HG03139 (cell line): Measurements from ENCODE around the gene APLN.

Source experiments
- ATAC-seq: cut with Tn5 transposase; IDR thresholded peaks from one replicate; pipeline ENCODE4 v1.9.1; 2021; ENCODE audit not compliant: unreplicated experiment

The APLN gene, protein sequence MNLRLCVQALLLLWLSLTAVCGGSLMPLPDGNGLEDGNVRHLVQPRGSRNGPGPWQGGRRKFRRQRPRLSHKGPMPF

GRCh38 chrX:129654652-129655546, at the start of gene APLN:
TSS of gene APLN (minus strand) at chrX:129654956. CDS start at chrX:129654630, 326 bp downstream.
- peak; percentile 36 for ATAC-seq

DNA sequence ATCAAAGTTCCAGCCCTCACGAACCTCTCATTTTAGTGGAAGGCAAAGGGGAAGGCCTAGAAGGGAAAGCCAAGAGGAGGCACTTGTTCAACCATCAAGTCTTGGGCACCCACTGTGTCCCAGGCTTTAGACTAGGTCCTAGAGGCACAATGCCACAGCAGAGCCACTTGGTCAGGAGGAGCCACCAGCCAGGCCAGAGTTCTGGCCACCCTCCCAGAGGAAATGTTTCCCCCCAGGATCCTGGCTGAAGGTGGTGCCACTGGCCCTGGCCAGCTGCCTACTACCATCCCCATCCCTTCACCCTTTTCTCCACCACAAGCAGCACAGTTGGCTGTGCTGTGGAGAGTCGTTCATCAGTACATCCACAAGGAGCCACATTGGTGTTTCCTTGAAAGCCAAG, 49.7 kb upstream of the APLN start:
- no peak for ATAC-seq

- no peak for ATAC-seq
Observed at GRCh38 chrX:129701624-129702069, 46.9 kb upstream of the APLN start.

- no peak for ATAC-seq
Observed at GRCh38 chrX:129700536-129700935, 45.8 kb upstream of the APLN start.

- no peak for ATAC-seq
Observed at GRCh38 chrX:129698150-129698549, 43.4 kb upstream of the APLN start.

DNA sequence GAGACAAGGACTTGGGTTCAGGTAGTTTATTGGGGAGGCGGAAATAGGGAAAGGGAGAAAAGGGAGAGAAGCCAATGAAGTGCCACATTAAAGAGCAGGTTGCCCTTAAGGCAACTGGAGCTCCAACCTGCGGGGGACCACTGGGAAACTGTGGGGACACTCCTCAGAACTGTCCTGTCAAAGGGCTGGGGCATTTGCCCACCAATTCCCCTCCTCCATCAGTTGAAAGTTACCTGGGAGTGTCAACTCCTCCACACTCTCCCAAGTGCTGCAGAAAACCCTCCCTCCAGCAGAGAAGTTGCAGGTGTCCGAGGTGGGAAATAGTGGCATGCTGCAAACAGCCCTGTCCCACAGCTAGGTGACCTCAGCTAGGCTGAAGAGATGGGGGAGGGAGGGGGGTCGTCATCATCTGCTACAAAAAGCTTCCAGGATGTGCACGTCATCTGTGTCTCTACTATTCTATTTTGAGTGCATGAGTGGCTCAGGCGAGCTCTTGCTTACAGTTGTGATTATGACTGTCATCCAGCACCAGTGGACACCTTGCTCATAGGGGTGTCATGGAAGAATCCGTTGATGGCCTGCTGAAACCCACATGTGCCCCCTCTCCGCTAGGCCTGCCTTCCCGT, 42.6 kb upstream of the APLN start:
- no peak for ATAC-seq

DNA sequence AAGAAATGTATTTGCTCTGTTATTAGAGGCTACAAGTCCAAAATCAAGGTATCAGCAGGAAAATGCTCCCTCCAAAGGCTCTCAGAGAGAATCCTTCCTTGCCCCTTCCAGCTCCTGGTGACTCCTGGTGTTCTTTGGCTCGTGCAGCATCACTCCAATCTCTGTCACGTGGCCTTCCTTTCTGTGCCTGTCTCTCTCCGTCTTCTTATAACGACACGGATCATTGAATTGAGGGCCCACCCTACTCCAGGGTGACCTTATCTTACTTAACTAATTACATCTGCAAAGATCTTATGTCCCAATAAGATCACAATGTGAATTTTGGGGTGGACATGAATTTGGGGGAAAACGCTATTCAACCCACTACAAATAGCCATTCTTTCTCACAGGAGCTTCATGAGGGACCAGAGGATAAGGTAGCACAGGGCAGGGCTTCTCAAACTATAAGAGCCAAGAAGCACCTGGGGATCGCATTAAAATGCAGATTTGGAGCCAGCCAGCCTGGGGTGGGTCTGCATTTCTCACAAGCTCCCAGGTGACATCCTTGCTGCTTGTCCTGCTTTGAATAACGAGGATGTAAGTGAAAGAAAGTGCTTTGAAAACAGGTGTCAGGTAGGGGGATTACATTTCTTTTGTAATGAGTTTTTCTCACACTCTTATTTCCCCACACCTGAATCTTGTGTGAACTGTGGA, 41.9 kb upstream of the APLN start:
- no peak for ATAC-seq

DNA sequence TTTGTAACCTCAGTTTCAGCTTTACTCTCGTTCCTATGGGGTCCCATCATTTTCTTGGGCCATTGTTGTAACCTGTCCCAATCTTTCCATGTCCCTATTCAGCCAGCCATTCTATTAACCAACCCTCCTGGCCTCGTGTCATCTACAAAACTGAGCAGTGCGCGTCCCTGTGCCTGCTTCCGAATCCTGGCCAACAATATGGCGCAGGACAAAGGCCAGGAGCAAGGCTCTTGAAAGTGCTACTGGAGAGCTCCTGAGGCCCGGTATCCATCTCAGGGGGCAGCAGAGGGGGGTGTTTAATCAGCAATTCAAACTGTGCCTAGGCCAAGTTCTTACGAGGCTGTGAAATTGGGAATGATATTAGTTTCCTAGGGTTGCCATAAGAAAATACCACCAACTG, 41.2 kb upstream of the APLN start:
- ATAC-seq: no peak

- ATAC-seq: no peak
Observed at GRCh38 chrX:129695535-129695934, 40.8 kb upstream of the APLN start.

DNA sequence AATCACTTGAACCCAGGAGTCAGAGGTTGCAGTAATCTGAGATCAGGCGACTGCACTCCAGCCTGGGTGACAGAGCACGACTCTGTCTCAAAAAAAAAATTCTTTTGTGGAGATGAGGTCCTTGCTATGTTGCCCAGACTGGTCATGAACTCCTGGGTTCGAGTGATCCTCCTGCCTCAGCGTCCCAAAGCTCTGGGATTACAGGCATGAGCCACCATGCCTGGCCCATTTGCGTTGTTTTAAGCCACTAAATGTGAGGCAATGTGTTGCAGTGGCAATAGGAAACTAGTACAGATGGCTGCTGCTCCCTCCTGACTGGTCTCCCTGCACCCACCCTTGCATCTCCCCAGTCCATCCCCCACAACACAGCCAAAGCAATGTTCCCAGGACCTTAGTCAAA, 40.0 kb upstream of the APLN start:
- ATAC-seq: no peak

GRCh38 chrX:129693354-129693753, 38.6 kb upstream of the APLN start:
- ATAC-seq: no peak

- ATAC-seq: no peak
Observed at GRCh38 chrX:129690435-129690834, 35.7 kb upstream of the APLN start.

- no peak for ATAC-seq
Observed at GRCh38 chrX:129689796-129690195, 35.0 kb upstream of the APLN start.

- ATAC-seq: no peak
Observed at GRCh38 chrX:129688097-129688496, 33.3 kb upstream of the APLN start.

DNA sequence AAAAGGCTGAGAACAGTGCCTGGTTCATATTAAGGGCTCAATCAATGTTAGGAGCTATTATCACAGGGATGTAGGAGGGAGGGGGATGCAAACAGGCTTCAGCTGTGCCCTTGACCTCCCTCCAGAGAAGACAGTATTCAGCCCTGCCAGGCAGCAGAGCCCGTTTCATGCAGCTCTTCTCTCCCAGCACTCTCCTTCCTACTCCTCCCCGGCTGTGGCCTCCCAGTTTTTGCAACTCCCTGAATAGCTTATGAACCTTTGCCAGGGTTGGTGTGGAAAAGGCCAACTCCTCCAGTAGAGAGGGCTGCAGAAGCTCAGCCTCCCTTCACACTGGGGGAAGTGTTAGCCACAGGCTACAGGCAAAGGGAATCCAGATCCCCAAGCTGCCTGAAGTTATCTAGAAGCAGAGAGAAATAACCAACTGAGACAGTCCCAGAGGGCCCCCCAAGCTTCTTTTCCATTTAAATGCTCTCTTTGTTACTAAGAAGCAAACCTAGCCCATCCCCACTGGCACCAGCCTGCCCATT, 31.7 kb upstream of the APLN start:
- ATAC-seq: no peak

DNA sequence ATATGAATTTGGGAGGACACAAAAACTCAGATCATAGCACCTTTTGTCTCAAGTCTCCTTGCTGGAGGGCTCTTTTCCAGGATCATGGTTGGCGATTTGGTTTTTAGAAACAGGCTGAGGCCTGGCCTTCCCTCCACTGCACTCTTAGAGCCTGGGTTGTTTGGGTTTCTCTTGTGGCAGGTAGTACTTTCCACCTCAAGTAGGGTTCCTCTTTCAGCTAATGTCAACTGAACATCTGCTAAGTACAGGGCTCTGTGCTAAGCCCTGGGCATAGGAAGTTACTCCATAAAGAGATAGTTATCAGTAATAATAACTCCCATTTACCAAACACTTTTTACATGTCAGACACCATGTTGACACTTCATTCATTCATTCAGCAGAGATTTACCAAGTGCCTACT, 28.2 kb upstream of the APLN start:
- ATAC-seq: no peak

- ATAC-seq: no peak
Observed at GRCh38 chrX:129679901-129680300, 25.1 kb upstream of the APLN start.

DNA sequence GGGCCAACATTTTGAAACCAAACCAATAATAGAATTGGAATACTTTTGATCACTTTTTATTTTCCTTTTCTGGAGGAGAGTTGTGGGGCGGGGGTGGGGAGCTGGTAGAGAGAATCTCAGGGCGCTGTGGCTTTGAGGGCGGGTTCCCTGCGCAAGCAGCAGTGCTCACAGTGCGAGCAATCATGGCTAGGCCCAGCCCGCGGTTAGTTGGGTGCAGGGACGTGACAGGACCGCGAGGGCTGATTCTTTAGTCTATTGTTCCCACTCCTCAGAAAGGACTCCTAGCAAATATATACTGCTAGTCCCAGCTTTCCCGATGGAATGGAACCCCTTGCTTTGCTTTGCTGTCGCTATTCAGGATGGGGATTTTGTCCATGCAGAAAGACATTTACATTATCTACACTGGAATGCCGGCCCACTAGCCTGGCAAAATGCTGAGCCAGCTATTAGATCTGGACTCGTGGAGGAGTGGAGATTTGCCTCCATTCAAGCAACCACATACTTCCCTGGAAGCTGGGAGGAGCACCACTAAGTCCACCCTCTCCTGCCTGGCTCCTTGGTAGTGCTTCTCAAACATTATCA, 23.9 kb upstream of the APLN start:
- ATAC-seq: peak; percentile 29

- no peak for ATAC-seq
Observed at GRCh38 chrX:129667412-129667811, 12.7 kb upstream of the APLN start.

GRCh38 chrX:129665916-129666644, 11.3 kb upstream of the APLN start:
- no peak for ATAC-seq
